GM08714 (cell line): Measurements from ENCODE around the gene FAM110D.

ENCODE experiments used
- H3K4me3 ChIP-seq: fragments of 200-500 bp; sonication (Bioruptor generic); 2 replicates; pipeline ENCODE4 v1.5.1; 2014; ENCODE audit warnings: mild to moderate bottlenecking, low read length, inconsistent platforms
- ZNF274 ChIP-seq: IDR thresholded peaks from 2 replicates; pipeline ENCODE4 v1.6.1; 2012; ENCODE audit warnings: mild to moderate bottlenecking, low read depth, low read length

Gene FAM110D

GRCh38 chr1:26181586-26182382, 22.9 kb downstream of the FAM110D start:
- no peak for TF ChIP-seq ZNF274
- no peak overlapping the region for H3K4me3 ChIP-seq

DNA sequence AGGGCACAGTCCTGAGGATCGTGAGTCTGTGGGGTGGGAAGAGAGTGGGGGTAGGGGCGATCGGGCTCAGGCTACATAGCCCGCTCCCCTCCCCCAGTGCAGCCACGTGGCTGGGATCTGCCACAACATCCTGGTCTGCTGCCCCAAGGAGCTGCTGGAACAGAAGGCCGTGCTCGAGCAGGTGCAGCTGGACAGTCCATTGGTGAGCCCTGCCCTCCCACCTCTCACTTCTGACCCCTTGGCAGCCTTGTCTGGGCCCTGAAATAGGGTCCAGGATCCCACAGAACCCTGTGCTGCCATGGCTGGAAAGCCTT, 23.5 kb downstream of the FAM110D start:
- H3K4me3 ChIP-seq: no peak overlapping the region
- TF ChIP-seq ZNF274: no peak

DNA sequence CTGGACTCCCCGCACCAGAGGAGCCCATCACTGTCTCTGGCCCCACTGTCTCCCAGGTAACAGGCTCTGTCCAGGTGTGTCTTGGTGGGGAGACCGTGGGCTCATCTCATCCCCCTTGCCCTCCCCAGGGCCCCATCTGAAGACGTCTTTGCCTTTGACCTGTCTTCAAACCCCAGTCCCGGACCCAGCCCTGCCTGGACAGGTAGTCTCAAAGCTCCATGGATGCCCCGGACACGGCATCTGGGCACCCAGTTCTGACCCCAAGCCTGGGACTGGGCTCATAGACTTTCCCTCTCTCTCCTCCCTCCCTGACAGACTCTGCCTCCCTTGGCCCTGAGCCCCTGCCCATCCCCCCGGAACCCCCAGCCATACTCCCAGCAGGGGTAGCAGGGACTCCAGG, 25.2 kb downstream of the FAM110D start:
- no peak overlapping the region for H3K4me3 ChIP-seq
- TF ChIP-seq ZNF274: no peak

DNA sequence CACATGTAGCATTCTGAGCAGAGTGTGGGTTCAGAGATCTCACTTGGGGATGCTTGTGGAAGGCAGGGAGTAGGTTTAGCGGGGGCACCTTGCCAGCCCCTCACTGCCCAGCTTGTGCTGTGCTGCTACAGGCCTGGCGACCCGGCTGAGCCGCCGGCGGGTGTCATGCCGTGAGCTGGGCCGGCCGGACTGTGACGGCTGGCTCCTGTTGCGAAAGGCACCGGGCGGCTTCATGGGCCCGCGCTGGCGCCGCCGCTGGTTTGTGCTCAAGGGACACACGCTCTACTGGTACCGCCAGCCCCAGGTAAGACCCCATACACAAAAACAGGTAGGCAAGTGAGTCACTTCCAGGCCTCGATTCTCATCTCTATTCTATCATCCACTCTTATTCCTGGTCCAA, 26.0 kb downstream of the FAM110D start:
- no peak for TF ChIP-seq ZNF274
- H3K4me3 ChIP-seq: no peak overlapping the region

DNA sequence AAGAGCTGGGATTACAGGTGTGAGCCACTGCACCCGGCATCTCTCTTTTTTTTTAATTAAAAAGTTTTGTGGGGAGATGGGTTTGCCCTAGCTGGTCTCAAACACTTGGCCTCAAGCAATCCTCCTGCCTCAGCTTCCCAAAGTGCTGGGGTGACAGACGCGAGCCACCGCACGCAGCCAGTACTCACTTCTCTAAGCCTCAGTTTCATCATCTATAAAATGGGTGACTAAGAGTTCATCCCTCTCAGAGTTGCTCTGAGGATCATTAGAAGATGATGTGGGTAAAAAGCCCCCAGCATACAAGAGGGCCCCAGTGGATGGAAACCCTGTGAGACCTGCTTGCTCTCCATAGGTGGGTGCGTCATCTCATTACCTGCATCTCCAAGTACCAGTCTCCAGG, 29.0 kb downstream of the FAM110D start:
- TF ChIP-seq ZNF274: no peak

GRCh38 chr1:26188477-26188876, 29.6 kb downstream of the FAM110D start:
- H3K4me3 ChIP-seq: no peak overlapping the region
- TF ChIP-seq ZNF274: no peak

More for the DNA sequence above, 29.0 kb downstream of the FAM110D start:
- H3K4me3 ChIP-seq: no peak overlapping the region

DNA sequence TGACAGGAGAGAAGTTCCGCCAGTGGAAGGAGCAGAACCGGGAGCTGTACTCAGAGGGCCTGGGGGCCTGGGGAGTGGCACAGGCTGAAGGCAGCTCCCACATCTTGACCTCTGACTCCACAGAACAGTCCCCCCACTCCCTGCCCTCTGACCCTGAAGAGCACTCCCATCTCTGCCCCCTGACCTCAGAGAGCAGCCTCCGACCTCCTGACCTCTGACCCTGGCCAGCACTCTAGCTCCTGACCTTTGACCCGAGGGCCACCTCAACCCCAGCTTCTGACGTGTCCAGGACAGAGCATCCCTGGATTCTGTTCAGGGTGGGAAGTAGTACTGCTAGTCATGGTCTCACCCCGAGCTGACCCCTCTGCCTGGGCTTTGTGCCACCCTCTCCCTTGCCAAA, 30.5 kb downstream of the FAM110D start:
- no peak for TF ChIP-seq ZNF274
- H3K4me3 ChIP-seq: no peak overlapping the region

- TF ChIP-seq ZNF274: no peak
Measured at GRCh38 chr1:26189751-26190275, 30.9 kb downstream of the FAM110D start.

GRCh38 chr1:26190373-26190987, 31.6 kb downstream of the FAM110D start, which contains the start of gene CATSPER4:
TSS of gene CATSPER4 (plus strand) at chr1:26190602. CDS start at chr1:26190628, 26 bp downstream.
- no peak for TF ChIP-seq ZNF274
- no peak within 1 kb of the TSS for H3K4me3 ChIP-seq

More at GRCh38 chr1:26189751-26190275, 30.9 kb downstream of the FAM110D start:
- H3K4me3 ChIP-seq: no peak overlapping the region

- no peak overlapping the region for H3K4me3 ChIP-seq
- TF ChIP-seq ZNF274: no peak
Measured at GRCh38 chr1:26191739-26192138, 32.9 kb downstream of the FAM110D start.

DNA sequence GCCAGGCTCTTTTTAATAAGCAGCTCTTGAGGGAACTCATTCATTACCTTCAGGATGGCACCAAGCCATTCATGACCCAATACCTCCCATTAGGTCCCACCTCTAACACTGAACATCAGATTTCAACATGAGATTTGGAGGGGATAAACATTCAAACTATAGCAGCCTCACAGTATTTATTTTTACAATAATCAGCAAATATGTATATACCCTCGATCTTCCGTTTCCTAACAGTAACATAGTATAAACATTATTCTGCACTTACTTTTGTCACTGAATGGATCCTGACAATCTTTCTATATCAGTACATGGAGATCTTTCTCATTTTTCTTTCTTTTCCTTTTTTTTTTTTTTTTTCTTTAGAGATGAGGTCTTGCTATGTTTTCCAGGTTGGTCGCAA, 36.9 kb downstream of the FAM110D start:
- H3K4me3 ChIP-seq: no peak overlapping the region

DNA sequence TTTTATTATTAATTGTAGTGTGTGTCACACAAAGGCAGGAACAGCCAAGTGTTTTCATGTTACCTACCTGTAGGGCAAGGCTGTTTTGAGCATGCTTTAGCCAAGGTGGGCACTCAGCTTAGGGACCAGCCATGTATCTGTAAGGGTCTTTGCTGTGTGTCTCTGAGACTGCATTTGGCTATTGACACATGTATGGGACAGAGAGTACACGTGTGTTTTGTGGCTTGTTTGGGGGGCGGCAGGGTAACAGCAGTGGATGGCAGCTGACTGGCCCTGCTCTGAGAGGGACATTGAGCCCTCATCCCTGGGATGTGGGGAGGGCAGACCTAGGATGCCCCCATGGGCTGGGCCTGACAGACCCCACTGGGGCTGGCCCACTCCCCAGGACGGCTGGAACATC, 38.4 kb downstream of the FAM110D start:
- no peak for TF ChIP-seq ZNF274
- no peak overlapping the region for H3K4me3 ChIP-seq

More for the DNA sequence above, 36.9 kb downstream of the FAM110D start:
- no peak for TF ChIP-seq ZNF274

- TF ChIP-seq ZNF274: no peak
- H3K4me3 ChIP-seq: no peak overlapping the region
Measured at GRCh38 chr1:26197813-26198212, 38.9 kb downstream of the FAM110D start.

GRCh38 chr1:26200413-26200812, 41.5 kb downstream of the FAM110D start:
- TF ChIP-seq ZNF274: no peak
- no peak overlapping the region for H3K4me3 ChIP-seq
